MCF 10A (cell line): ENCODE measurements around the gene DOCK9. TPM values are rescaled to one million over a fixed set of nuclear protein-coding genes. Genes with fewer than 3 reads are reported as not detected.

ENCODE experiments used
- BruUV-seq: library from RNA; stranded (reverse); fragments of 400-500 nt; replicated peaks from 2 replicates; lab custom pipeline; 2021; lab: Mats Ljungman, UMichigan
- CTCF ChIA-PET: fragments of 300-600 bp; sonication (Branson Sonifier 250); formaldehyde crosslinking; extraction: SDS; loops from one replicate; lab custom pipeline; 2021; ENCODE audit warnings: antibody characterized with exemption, inconsistent platforms; lab: Yijun Ruan, JAX
- POLR2A ChIA-PET: fragments of 300-600, 350-650 bp; sonication (Branson Sonifier 250); formaldehyde crosslinking; extraction: SDS; loops from one replicate; lab custom pipeline; 2020; ENCODE audit warnings: antibody characterized with exemption, inconsistent platforms; lab: Yijun Ruan, JAX
- DNase-seq: peaks from one replicate; pipeline ENCODE4 v3.0.0-alpha.2; 2018; ENCODE audit not compliant: unreplicated experiment
- H3K27ac Mint-ChIP-seq: one replicate; pipeline ENCODE4 v1.8.0; 2022; ENCODE audit warnings: mild to moderate bottlenecking, low read depth, mixed read lengths; ENCODE audit not compliant: unreplicated experiment
- H3K27me3 Mint-ChIP-seq: one replicate; pipeline ENCODE4 v1.8.0; 2022; ENCODE audit warnings: mixed read lengths; ENCODE audit not compliant: insufficient read depth, unreplicated experiment
- H3K36me3 Mint-ChIP-seq: one replicate; pipeline ENCODE4 v1.8.0; 2022; ENCODE audit warnings: mild to moderate bottlenecking, moderate library complexity, mixed read lengths; ENCODE audit not compliant: insufficient read depth, unreplicated experiment
- H3K4me1 Mint-ChIP-seq: one replicate; pipeline ENCODE4 v1.8.0; 2022; ENCODE audit warnings: mixed read lengths; ENCODE audit not compliant: insufficient read depth, unreplicated experiment
- H3K4me3 Mint-ChIP-seq: one replicate; pipeline ENCODE4 v1.8.0; 2022; ENCODE audit warnings: mild to moderate bottlenecking, moderate library complexity, mixed read lengths; ENCODE audit not compliant: unreplicated experiment
- H3K9me3 Mint-ChIP-seq: one replicate; pipeline ENCODE4 v1.8.0; 2022; ENCODE audit warnings: mixed read lengths; ENCODE audit not compliant: unreplicated experiment
- intact Hi-C: fragments of 100-400 bp; cut with micrococcal nuclease; formaldehyde crosslinking; loops from 2 replicates; pipeline ENCODE4 v1.14.1; 2022
- total RNA-seq: library from RNA; stranded (reverse); gene quantifications from 2 replicates; pipeline ENCODE4 v1.2.3, GENCODE V29; 2022
- TF ChIP-seq, protein P1 (sequence below): fragments of 200-600 bp; IDR thresholded peaks from one replicate; pipeline ENCODE4 v1.8.0; 2022; ENCODE audit warnings: antibody characterized with exemption, mild to moderate bottlenecking; ENCODE audit not compliant: unreplicated experiment

Gene DOCK9
- total RNA-seq, 1 experiment from 2014 or later = 77.0 TPM

DNA sequence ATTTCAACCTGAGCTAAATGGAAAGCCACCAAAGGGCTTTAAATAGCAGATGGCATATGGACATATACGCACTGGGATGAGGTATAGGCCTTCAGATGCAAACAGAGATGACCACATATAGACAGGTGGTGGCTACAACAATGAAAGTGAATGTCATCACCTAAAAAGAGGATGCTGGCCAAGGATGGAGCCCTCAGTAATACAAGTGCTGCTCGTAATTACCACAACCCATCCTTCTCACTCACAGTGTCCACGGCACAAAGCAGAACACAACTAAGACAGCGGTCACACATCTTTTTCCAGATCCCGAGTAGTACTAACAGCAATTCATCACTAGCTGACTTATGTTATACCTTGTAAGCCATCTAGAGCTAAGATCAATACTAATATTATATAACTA, 18.2 kb upstream of the DOCK9 start:
- Mint-ChIP-seq H3K9me3 (no peaks in the 10 kb centered on the region), H3K4me3 (no peak overlapping the region), H3K27me3 (no peaks in the 10 kb centered on the region), H3K36me3 (peaks cover 7% of the 10 kb centered on the region), H3K27ac (no peak overlapping the region), H3K4me1 (peaks cover 48% of the 10 kb centered on the region)
- ChIA-PET CTCF (interaction anchor here (0.6 to 1.4 kb wide), 3 partner anchors 13 to 343 kb away, joined by 3 to 5 read pairs (median 3); no protein-coding TSS in a partner anchor), POLR2A (no interaction called here)
- BruUV-seq = no TSS peak
- TF ChIP-seq, protein P1, sequence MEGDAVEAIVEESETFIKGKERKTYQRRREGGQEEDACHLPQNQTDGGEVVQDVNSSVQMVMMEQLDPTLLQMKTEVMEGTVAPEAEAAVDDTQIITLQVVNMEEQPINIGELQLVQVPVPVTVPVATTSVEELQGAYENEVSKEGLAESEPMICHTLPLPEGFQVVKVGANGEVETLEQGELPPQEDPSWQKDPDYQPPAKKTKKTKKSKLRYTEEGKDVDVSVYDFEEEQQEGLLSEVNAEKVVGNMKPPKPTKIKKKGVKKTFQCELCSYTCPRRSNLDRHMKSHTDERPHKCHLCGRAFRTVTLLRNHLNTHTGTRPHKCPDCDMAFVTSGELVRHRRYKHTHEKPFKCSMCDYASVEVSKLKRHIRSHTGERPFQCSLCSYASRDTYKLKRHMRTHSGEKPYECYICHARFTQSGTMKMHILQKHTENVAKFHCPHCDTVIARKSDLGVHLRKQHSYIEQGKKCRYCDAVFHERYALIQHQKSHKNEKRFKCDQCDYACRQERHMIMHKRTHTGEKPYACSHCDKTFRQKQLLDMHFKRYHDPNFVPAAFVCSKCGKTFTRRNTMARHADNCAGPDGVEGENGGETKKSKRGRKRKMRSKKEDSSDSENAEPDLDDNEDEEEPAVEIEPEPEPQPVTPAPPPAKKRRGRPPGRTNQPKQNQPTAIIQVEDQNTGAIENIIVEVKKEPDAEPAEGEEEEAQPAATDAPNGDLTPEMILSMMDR = no peak
- DNase-seq = no peak
- intact Hi-C loops = no loop called here

DNA sequence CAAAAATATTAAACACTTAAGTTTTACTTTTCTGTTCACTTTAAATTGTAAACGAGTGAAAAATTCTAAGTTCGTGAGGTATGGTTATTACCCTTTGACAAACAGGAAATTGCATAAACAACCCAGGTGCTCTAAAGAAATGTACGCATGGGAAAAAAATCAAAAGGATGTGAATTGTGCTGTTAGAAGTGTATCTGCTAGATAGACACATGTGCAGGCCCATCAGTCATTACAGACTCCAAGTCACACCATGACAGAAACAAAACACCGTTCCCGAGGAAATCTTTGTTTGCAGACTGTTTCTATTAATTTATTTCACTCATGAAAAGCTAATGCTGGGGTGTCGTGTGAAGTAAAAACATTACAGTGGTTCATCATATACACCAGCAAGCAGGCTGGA, 17.0 kb upstream of the DOCK9 start:
- H3K36me3 Mint-ChIP-seq = peaks cover 7% of the 10 kb centered on the region
- no peaks in the 10 kb centered on the region for H3K9me3 Mint-ChIP-seq
- peaks cover 39% of the 10 kb centered on the region for H3K4me1 Mint-ChIP-seq
- intact Hi-C loops = no loop called here
- TF ChIP-seq, protein P1 = no peak
- POLR2A ChIA-PET = interaction anchor here (1.2 kb wide), 1 partner anchor 16 kb away, joined by 3 read pairs; no protein-coding TSS in a partner anchor
- no peak for DNase-seq
- CTCF ChIA-PET = interaction anchor here (0.9 to 1.4 kb wide), 2 partner anchors 12 to 182 kb away, joined by 3 to 5 read pairs; no protein-coding TSS in a partner anchor
- no peak overlapping the region for H3K27ac Mint-ChIP-seq
- BruUV-seq = no TSS peak
- H3K27me3 Mint-ChIP-seq = no peaks in the 10 kb centered on the region
- H3K4me3 Mint-ChIP-seq = no peak overlapping the region

DNA sequence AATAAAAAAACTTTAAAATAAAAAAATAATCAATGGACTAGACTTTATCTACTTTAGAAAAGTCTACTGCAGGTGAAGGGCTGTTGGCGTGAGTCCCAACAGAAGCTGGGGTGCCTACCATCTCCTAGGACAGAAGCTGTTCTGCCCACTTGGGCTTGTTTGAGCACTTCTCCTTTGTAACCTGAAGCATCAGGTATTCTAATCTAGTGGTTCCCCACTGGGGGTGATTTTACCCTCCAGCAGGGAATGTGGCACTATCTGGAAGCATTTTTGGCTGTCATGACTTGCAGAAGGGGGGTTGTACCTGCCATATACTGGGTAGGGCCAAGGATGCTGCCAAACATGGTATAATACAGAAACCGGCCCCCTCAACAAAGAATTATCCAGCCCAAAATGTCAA, 16.2 kb upstream of the DOCK9 start:
- DNase-seq = no peak
- TF ChIP-seq, protein P1 = no peak
- Mint-ChIP-seq H3K27ac (no peak overlapping the region), H3K27me3 (no peaks in the 10 kb centered on the region), H3K9me3 (no peaks in the 10 kb centered on the region), H3K4me1 (peaks cover 38% of the 10 kb centered on the region), H3K4me3 (no peak overlapping the region), H3K36me3 (peaks cover under 1% of the 10 kb centered on the region)
- BruUV-seq = no TSS peak
- ChIA-PET CTCF (no interaction called here), POLR2A (no interaction called here)
- intact Hi-C loops = no loop called here

DNA sequence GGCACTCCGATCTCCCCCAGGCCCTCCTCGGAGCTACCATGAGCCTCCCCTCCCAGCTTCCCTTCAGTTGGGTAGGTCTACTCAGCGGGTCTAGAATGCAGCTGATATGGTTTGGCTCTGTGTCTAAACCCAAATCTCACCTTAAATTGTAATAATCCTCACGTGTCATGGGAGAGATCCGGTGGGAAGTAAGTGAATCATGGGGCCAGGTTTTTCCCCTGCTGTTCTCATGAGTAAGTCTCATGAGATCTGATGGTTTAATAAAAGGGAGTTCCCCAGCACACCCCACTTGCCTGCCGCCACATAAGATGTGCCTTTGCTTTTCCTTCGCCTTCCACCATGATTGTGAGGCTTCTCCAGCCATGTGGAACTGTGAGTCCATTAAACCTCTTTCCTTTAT, 14.5 kb upstream of the DOCK9 start:
- Mint-ChIP-seq H3K4me3 (no peak overlapping the region), H3K27me3 (no peaks in the 10 kb centered on the region), H3K36me3 (no peaks in the 10 kb centered on the region), H3K4me1 (peaks cover 31% of the 10 kb centered on the region), H3K27ac (peak overlapping the region; percentile 4), H3K9me3 (no peaks in the 10 kb centered on the region)
- POLR2A ChIA-PET = interaction anchor here (0.6 to 1.5 kb wide), 2 partner anchors 16 to 74 kb away, joined by 3 to 4 read pairs; no protein-coding TSS in a partner anchor
- DNase-seq = no peak
- CTCF ChIA-PET = interaction anchor here (0.6 to 1.2 kb wide), 4 partner anchors 8 to 513 kb away, joined by 3 to 6 read pairs (median 4); no protein-coding TSS in a partner anchor
- no TSS peak for BruUV-seq
- intact Hi-C loops = no loop called here
- TF ChIP-seq, protein P1 = no peak
